GM19351 (cell line): ENCODE measurements around the gene TRIM63.

Experiments used
- ATAC-seq: cut with Tn5 transposase; IDR thresholded peaks from one replicate; pipeline ENCODE4 v1.9.1; 2021; ENCODE audit warnings: mild to moderate bottlenecking, moderate library complexity; ENCODE audit not compliant: unreplicated experiment

The TRIM63 gene

GRCh38 chr1:26020330-26020768 is 47.1 kb downstream of the TRIM63 start:
- no peak for ATAC-seq

- no peak for ATAC-seq
These were observed 47.7 kb downstream of the TRIM63 start for GRCh38 chr1:26019641-26020315.

GRCh38 chr1:26017606-26018005 is 49.8 kb downstream of the TRIM63 start:
- no peak for ATAC-seq

GRCh38 chr1:26016953-26017545 is 50.4 kb downstream of the TRIM63 start:
- ATAC-seq: no peak

- peak; percentile 69 for ATAC-seq
These were observed 51.0 kb downstream of the TRIM63 start for GRCh38 chr1:26016258-26016952.

- no peak for ATAC-seq
These were observed 52.1 kb downstream of the TRIM63 start for GRCh38 chr1:26015358-26015757.

- no peak for ATAC-seq
These were observed 53.3 kb downstream of the TRIM63 start for GRCh38 chr1:26014179-26014578.

GRCh38 chr1:26012864-26013263 is 54.6 kb downstream of the TRIM63 start:
- no peak for ATAC-seq

GRCh38 chr1:26010825-26011224 is 56.6 kb downstream of the TRIM63 start:
- ATAC-seq: no peak

GRCh38 chr1:26009796-26010447 is 57.5 kb downstream of the TRIM63 start:
- no peak for ATAC-seq

GRCh38 chr1:26006710-26007109 is 60.7 kb downstream of the TRIM63 start:
- no peak for ATAC-seq

GRCh38 chr1:26005434-26006105 is 61.9 kb downstream of the TRIM63 start:
- no peak for ATAC-seq

- ATAC-seq: no peak
These were observed 63.7 kb downstream of the TRIM63 start for GRCh38 chr1:26003756-26004155.

GRCh38 chr1:26003262-26003661 is 64.2 kb downstream of the TRIM63 start:
- no peak for ATAC-seq
